ENCODE measurements around the gene PRH2.

PRH2 gene
- total RNA-seq: 0 reads per million in 2 experiments

GRCh38 chr12:10928746-10929286 lies at the start of gene PRH2:
Gene PRH2 (plus strand): TSS chr12:10929236. CDS start chr12:10929274, 38 bp downstream.
- DNase-seq (ENCODE audit: low read depth): no peak

- DNase-seq (ENCODE audit: low read depth): no peak
These were observed 44.8 kb upstream of the PRH2 start, which contains the start of gene PRH1 for GRCh38 chr12:10884086-10884725. Gene PRH1 (minus strand): TSS chr12:10884255. CDS start chr12:10884217, 38 bp downstream.

- DNase-seq (ENCODE audit: low read depth): no peak
These were observed 39.8 kb upstream of the PRH2 start for GRCh38 chr12:10889226-10889625.

GRCh38 chr12:10891937-10892336 lies 37.1 kb upstream of the PRH2 start:
- no peak for DNase-seq (ENCODE audit: low read depth)

- no peak for DNase-seq (ENCODE audit: low read depth)
These were observed 32.2 kb upstream of the PRH2 start for GRCh38 chr12:10896854-10897253.

GRCh38 chr12:10900530-10900929 lies 28.5 kb upstream of the PRH2 start:
- no peak for DNase-seq (ENCODE audit: low read depth)

GRCh38 chr12:10900972-10901371 lies 28.1 kb upstream of the PRH2 start:
- no peak for DNase-seq (ENCODE audit: low read depth)

- no peak for DNase-seq (ENCODE audit: low read depth)
These were observed 27.6 kb upstream of the PRH2 start for GRCh38 chr12:10901427-10901826.

- DNase-seq (ENCODE audit: low read depth): no peak
These were observed 24.4 kb upstream of the PRH2 start for GRCh38 chr12:10904686-10905085.

- DNase-seq (ENCODE audit: low read depth): no peak
These were observed 19.6 kb upstream of the PRH2 start, which contains the start of gene TAS2R13 for GRCh38 chr12:10909462-10909861. Gene TAS2R13 (minus strand): TSS chr12:10909562. CDS start chr12:10909298, 264 bp downstream.

GRCh38 chr12:10910380-10910779 lies 18.7 kb upstream of the PRH2 start:
- DNase-seq (ENCODE audit: low read depth): no peak

- DNase-seq (ENCODE audit: low read depth): no peak
These were observed 9.2 kb upstream of the PRH2 start for GRCh38 chr12:10919809-10920208.

- no peak for DNase-seq (ENCODE audit: low read depth)
These were observed 2.8 kb upstream of the PRH2 start for GRCh38 chr12:10926269-10926668.

GRCh38 chr12:10936506-10936905 lies 7.5 kb downstream of the PRH2 start:
- DNase-seq (ENCODE audit: low read depth): no peak

- no peak for DNase-seq (ENCODE audit: low read depth)
These were observed 10.1 kb downstream of the PRH2 start, which contains the start of gene TAS2R14 for GRCh38 chr12:10939163-10939562. Gene TAS2R14 (minus strand): TSS chr12:10939263. CDS start chr12:10939207, 56 bp downstream.

- no peak for DNase-seq (ENCODE audit: low read depth)
These were observed 11.4 kb downstream of the PRH2 start for GRCh38 chr12:10940389-10940788.

- DNase-seq (ENCODE audit: low read depth): no peak
These were observed 12.3 kb downstream of the PRH2 start for GRCh38 chr12:10941369-10941768.

- DNase-seq (ENCODE audit: low read depth): no peak
These were observed 13.0 kb downstream of the PRH2 start for GRCh38 chr12:10941916-10942607.

- DNase-seq (ENCODE audit: low read depth): no peak
These were observed 14.1 kb downstream of the PRH2 start for GRCh38 chr12:10943167-10943566.

- no peak for DNase-seq (ENCODE audit: low read depth)
These were observed 23.6 kb downstream of the PRH2 start for GRCh38 chr12:10952645-10953044.

- no peak for DNase-seq (ENCODE audit: low read depth)
These were observed 27.0 kb downstream of the PRH2 start for GRCh38 chr12:10956085-10956484.

- no peak for DNase-seq (ENCODE audit: low read depth)
These were observed 28.7 kb downstream of the PRH2 start for GRCh38 chr12:10957741-10958140.

GRCh38 chr12:10959804-10960203 lies 30.8 kb downstream of the PRH2 start:
- no peak for DNase-seq (ENCODE audit: low read depth)

Measured in T follicular helper cell (primary cell).